ENCODE measurements around the gene PTPRG. TPM values are rescaled to one million over a fixed set of nuclear protein-coding genes. Genes with fewer than 3 reads are reported as not detected.

PTPRG gene
- polyA plus RNA-seq, 3 donors: not detected

DNA sequence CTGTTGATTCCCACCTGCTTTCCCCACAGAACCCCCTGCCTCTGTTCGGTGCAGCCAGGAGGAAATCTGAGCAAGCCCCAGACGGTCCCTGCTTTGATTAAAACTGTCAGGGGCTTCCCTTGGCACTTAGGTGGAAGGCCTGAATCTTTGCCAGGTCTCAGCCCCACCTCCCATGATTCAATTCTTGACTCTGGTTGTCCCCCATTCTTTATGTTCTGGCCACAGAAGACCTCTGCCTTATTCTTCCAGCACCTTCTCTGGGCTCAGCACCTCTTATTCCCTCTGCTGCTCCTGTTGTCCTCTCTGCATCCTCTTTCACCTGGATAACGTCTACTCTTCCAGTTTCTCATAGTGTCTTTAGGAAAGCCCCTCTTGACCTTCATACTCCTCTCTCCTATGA is 349.4 kb downstream of the PTPRG start:
- H3K27me3 Mint-ChIP-seq (ENCODE audit: low read depth in 3 of 3): peaks cover 0 to 4% (median 0%) of the 10 kb centered on the region in 3 donors
- H3K4me1 Mint-ChIP-seq: no peaks in the 10 kb centered on the region
- Histone ChIP-seq H3K79me2 (ENCODE audit: insufficient read depth, low read length) (no peaks in the 10 kb centered on the region), H3K36me3 (replicated peaks in 1 of 2; ENCODE audit: control insufficient read depth in 1 of 2, insufficient read depth in 2 of 2, low read length in 2 of 2) (no peaks in the 10 kb centered on the region), H3K27me3 (ENCODE audit: control insufficient read depth in 2 of 2, insufficient read depth in 2 of 2, low read length in 2 of 2) (no peaks in the 10 kb centered on the region), H3K4me2 (replicated peaks; ENCODE audit: extremely low read depth, low read length, poor library complexity, severe bottlenecking) (no peak overlapping the region), H3K27ac (ENCODE audit: low read depth in 1 of 2, low read length in 2 of 2) (no peak overlapping the region), H3K9ac (ENCODE audit: insufficient read depth, low read length, poor library complexity, severe bottlenecking) (no peak overlapping the region), H3K9me3 (replicated peaks in 1 of 2; ENCODE audit: control insufficient read depth in 1 of 2, insufficient read depth in 1 of 2, low read length in 2 of 2) (no peaks in the 10 kb centered on the region), H3K4me1 (ENCODE audit: control insufficient read depth in 1 of 2, insufficient read depth in 2 of 2, low read length in 2 of 2) (no peaks in the 10 kb centered on the region), H2AFZ (ENCODE audit: insufficient read depth, low read depth, low read length, poor library complexity, severe bottlenecking) (no peak overlapping the region), H3K4me3 (replicated peaks in 1 of 3; ENCODE audit: low read depth in 2 of 3, low read length in 3 of 3) (no peak overlapping the region), H4K20me1 (ENCODE audit: insufficient read depth, low read length) (no peaks in the 10 kb centered on the region)
- no peak overlapping the region for H3K27ac Mint-ChIP-seq
- 73% methylated on average over 3 of the region's 3 CpGs for WGBS (ENCODE audit: insufficient coverage)
- no peak for TF ChIP-seq CTCF (IDR thresholded peaks at IDR 0.05)
- intact Hi-C loops (cut with micrococcal nuclease): no loop called here
- H3K36me3 Mint-ChIP-seq: no peaks in the 10 kb centered on the region
- no peak overlapping the region for H3K4me3 Mint-ChIP-seq
- DNase-seq: no peak
- H3K9me3 Mint-ChIP-seq: peaks cover 0 to 5% (median 0%) of the 10 kb centered on the region in 7 donors

DNA sequence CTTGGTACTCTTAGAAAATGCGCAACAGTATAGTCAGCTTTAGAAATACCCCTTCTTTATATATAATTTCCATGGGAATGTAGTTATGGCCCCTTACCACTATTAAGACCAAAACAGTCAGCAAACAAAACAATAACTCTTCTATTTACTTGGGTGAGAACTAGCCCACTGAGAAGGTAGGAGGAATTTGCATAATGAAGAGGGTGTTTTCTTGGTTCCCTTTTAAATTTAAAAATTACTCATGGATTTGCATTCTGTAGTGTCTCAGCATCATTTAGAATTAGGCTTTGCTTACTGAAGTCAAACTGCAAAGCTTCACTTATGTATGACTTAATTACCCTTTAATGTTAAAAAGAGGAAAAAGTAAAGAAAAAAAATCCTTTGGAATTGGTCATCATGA is 350.8 kb downstream of the PTPRG start:
- H3K79me2 ChIP-seq (ENCODE audit: insufficient read depth, low read length): no peaks in the 10 kb centered on the region
- no peaks in the 10 kb centered on the region for H3K27me3 ChIP-seq (ENCODE audit: control insufficient read depth in 2 of 2, insufficient read depth in 2 of 2, low read length in 2 of 2)
- H4K20me1 ChIP-seq (ENCODE audit: insufficient read depth, low read length): no peaks in the 10 kb centered on the region
- no peak overlapping the region for H3K27ac Mint-ChIP-seq
- no peak for DNase-seq
- H3K27me3 Mint-ChIP-seq (ENCODE audit: low read depth in 3 of 3): no peaks in the 10 kb centered on the region
- H3K4me3 ChIP-seq (replicated peaks in 1 of 3; ENCODE audit: low read depth in 2 of 3, low read length in 3 of 3): no peak overlapping the region
- H3K4me1 ChIP-seq (ENCODE audit: control insufficient read depth in 1 of 2, insufficient read depth in 2 of 2, low read length in 2 of 2): no peaks in the 10 kb centered on the region
- no peaks in the 10 kb centered on the region for H3K4me1 Mint-ChIP-seq
- no peak for TF ChIP-seq CTCF (IDR thresholded peaks at IDR 0.05)
- WGBS (ENCODE audit: insufficient coverage): no CpG with 5 or more reads among the region's 1 CpG
- H3K9ac ChIP-seq (ENCODE audit: insufficient read depth, low read length, poor library complexity, severe bottlenecking): no peak overlapping the region
- H3K4me2 ChIP-seq (replicated peaks; ENCODE audit: extremely low read depth, low read length, poor library complexity, severe bottlenecking): no peak overlapping the region
- H3K4me3 Mint-ChIP-seq: no peak overlapping the region
- intact Hi-C loops (cut with micrococcal nuclease): no loop called here
- peaks cover 0 to 5% (median 0%) of the 10 kb centered on the region in 7 donors for H3K9me3 Mint-ChIP-seq
- H2AFZ ChIP-seq (ENCODE audit: insufficient read depth, low read depth, low read length, poor library complexity, severe bottlenecking): no peak overlapping the region
- no peaks in the 10 kb centered on the region for H3K36me3 Mint-ChIP-seq
- H3K9me3 ChIP-seq (replicated peaks in 1 of 2; ENCODE audit: control insufficient read depth in 1 of 2, insufficient read depth in 1 of 2, low read length in 2 of 2): no peaks in the 10 kb centered on the region
- no peaks in the 10 kb centered on the region for H3K36me3 ChIP-seq (replicated peaks in 1 of 2; ENCODE audit: control insufficient read depth in 1 of 2, insufficient read depth in 2 of 2, low read length in 2 of 2)
- H3K27ac ChIP-seq (ENCODE audit: low read depth in 1 of 2, low read length in 2 of 2): no peak overlapping the region
